Inflammatory macrophage treated with lipopolysaccharide for 1 hour (primary cell): ENCODE results near the gene ZMYND8.
"Not testable (repeated sequence)": the region's sequence is repeated elsewhere in the genome, so short reads cannot be mapped to it uniquely, and the experiment has no call there.

Experiments used
- DNase-seq, 2 donors: peaks; one replicate each; pipeline ENCODE4 v3.0.0-alpha.2; 2020 to 2022

The ZMYND8 gene

DNA sequence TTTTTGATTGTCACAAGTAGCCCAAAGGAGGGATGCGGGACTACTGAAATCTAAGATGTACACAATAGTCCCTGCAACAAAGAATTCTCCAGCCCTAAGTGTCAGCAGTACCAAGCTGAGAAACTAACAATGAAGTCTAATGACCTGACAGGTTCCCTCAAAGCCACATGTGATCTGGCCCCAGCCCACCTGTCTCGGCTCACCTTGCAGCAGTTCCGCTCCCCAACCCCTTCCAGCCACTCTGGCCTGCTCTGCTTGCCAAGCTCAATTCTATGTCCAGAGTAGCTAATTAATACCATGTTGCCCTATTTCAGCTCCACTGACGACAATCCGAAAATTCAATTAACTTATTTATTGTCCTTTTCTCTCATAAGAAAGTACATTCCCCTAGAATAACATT lies 72.1 kb downstream of the ZMYND8 start:
- DNase-seq, result no peak

GRCh38 chr20:47283411-47283810 lies 73.1 kb downstream of the ZMYND8 start:
- DNase-seq, result no peak

DNA sequence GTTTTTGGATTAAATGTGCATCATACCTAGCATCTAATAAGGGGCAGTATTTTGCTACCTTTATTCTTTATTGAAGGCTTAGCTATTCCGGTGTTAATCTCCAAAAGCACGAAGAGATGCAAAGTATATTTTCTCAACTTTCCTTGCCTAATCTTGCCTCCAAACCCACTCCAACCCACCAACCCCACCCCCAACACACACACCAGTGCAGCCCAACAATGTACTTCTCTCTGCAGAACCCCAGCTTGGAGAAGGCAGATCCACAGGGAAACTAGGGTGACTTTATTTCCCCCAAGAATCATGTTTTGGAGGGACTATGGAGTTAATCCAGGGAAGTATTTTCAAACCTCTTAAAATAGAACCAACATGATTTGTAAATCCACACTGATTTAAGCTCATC lies 73.6 kb downstream of the ZMYND8 start:
- no peak for DNase-seq

DNA sequence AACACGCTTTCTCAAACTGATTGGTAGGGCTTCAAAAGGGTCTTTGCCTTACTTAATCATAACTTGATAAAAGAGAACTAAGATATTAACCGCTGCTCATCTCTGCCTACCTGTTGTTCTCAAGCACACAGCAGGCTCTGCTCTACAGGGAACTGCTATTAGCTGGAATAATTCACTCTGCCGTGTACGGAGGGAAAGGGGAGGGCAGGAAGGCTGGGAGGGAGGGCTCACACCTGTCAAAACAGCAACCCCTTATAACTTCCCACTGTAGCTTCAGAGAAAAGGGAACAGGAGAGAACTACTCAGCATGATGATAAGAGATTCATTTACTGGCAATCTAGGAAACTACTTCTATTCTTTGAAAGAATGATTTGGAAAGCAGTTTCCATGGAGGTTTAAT lies 75.1 kb downstream of the ZMYND8 start:
- no peak for DNase-seq

- no peak for DNase-seq
Observed at GRCh38 chr20:47280668-47281067, 75.8 kb downstream of the ZMYND8 start.

GRCh38 chr20:47280228-47280627 lies 76.3 kb downstream of the ZMYND8 start:
- no peak for DNase-seq

DNA sequence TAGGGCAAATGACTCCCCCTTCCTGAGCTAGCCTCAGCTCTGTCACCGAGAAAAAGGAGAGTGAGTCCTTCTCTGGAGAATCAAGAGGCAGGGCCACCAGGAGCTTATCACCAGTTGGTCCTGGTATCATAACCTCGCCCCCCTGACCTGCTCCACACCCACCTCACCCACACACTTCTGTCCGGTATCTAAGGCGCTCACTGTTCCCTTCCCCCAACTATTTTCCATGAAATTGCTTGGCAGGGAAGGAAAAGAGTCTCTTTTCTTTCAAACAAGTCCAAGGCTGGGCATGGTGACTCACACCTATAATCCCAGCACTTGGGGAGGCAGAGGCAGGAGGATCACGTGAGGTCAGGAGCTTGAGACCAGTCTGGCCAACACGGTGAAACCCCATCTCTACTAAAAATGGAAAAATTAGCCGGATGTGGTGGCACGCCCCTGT lies 77.6 kb downstream of the ZMYND8 start:
- DNase-seq, result no peak

DNA sequence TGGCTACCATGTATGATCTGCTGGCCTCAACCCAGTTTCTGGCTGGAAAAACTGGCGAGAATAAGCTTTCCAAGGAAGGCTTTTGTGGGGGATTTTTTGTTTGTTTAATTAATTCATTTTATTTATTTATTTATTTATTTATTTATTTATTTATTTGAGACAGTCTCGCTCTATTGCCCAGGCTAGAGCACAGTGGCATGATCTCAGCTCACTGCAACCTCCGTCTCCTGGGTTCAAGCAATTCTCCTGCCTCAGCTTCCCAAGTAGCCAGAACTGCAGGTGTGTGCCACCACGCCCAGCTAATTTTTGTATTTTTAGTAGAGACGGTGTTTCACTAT lies 79.0 kb downstream of the ZMYND8 start:
- not testable (repeated sequence) for DNase-seq

DNA sequence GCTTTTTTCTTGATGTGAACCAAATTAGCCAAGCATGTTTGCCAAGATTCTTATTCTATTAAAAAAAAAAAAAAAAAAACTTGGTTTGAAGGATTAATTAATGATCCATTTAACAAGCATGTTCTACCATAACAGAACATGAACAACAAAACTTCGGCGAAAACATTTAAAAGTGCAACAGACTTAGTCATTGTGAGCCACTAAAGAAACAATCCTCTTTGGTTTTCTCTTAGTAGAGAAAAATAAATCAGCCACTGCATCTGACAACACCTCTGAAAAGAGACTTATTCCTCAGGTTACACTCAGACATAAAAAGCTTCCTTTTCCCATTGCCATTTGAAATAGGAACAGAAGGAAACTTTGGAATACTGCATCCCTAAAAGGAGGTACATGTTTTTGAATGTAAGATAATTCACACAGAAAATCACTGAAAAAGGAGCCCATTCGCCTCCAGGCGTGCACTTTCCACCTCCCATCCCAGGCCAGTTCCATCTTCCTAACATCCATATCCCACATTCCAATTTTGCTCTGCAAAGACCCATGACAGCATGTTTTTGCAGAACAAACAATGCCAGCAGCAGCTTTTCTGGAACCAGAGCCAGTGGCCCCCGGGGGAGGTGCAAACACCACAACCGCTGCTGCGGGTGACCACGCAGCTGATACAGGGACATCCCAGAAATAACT lies 79.5 kb downstream of the ZMYND8 start:
- DNase-seq, result no peak

- no peak for DNase-seq
Observed at GRCh38 chr20:47276251-47276650, 80.2 kb downstream of the ZMYND8 start.

DNA sequence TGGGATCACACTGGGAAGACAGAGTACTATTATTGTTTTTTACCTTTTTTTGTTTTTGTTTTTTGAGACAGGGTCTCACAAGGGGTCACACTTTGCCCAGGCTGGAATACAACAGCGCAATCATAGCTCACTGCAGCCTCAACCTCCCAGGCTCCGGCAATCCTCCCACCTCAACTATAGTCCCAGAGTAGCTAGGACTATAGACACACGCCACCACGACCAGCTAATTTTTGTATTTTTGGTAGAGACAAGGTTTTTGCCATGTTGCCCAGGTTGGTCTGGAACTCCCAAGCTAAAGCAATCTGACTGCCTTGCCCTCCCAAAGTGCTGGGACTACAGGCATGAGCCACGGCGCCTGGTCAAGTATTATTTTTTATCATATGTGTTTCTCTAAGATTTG lies 81.0 kb downstream of the ZMYND8 start:
- DNase-seq, result no peak

DNA sequence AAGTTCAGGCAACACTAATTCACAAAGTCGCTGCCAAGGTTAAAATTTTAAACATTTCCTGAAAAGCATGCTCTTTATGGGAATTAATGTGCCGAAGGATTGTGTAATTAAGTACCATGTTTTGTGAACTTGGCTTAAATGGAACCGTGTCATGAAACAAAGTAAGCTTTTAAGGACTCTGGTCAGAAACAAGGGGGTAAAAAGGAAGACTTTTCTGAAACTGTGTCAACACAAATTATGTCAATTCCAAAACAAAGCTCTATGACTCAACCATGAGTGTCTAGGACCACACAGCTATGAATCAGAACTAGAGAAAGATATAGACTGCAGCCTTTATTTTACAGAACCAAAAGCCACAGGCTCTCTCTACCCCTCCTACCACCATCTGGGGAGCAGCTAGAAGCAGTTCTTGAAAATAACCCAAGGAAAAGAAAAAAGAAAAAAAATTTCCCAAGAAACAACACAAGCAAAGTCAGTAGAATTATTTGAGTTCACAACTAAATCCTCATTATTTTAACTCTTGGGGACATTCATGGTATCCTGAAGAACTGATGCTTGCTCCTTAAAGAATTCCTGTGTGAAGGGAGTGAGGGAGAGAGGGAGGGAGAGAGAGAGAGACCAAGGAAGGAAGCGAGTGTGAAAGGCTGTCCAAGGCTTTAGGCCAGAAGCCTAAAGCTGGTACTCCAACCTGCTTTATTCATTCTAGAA lies 81.9 kb downstream of the ZMYND8 start:
- DNase-seq, result peak; percentile 80 to 98

DNA sequence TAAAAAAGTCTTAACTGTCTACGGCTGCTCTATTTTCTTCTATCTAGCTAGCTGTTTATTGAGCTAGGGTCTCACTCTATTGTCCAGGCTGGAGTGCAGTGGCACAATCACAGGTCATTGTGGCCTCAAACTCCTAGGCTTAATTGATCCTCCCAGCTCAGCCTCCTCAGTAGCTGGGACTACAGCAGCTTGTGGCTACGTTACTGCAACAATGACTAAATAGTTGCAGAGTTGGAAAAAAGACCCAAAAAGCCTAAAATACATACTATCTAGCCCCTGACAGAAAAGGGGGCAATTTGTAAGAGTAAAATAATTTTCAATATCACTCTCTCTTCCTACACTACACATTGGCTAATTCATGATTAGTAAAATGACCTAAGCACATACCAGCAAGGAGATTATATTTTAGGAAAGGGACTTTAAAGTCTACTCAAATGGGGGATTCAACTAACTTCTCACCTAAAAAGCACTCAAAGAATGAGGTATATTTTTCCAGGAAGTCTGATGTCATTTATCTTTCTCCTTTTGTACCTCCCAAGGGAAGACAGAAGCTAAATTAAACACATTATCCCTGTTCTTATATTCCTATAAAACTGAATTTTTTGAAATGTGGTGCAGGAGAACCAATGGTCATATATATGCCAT lies 82.8 kb downstream of the ZMYND8 start:
- DNase-seq, result peak in 1 of 2 donors; percentile 34

- DNase-seq, result peak; percentile 53 to 88
Observed at GRCh38 chr20:47272893-47273590, 83.5 kb downstream of the ZMYND8 start.

- peak in 1 of 2 donors; percentile 22 for DNase-seq
Observed at GRCh38 chr20:47271046-47271615, 85.4 kb downstream of the ZMYND8 start.

DNA sequence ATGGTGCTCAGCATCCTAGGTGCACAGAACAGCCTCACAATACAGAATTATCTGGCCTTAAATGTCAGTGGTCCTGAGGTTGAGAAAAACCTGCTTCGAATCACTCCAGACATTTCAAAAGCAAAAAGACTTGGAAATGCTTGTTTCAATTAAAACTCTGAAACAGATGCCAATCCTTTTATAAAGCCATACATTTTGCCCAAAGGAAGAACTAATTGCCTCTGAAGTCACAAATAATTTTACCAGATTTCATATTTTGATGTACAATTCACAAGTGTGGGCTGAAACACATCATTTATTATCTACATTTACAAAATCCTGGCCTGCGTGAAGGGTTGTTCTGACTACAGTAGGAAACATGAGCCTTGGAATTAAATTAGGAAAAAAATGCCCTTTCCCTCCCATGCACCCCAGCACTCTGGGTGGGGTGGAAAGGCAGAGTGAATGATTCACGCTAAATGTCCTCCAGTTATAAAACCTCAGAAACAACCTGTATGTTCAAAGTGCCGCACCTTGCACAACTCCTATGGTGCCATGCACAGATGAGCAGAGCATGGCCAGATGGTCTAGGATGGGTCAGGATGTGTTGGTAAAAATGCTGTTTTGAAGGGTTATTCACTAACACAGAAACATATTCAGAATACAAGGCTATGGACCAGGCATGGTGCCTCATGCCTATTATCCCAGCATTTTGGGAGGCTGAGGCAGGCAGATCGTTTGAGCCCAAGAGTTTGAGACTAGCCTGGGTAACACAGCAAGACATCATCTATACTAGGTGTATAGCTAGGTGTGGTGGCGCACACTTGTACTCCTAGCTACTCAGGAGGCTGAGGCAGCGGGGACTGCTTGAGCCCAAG lies 87.0 kb downstream of the ZMYND8 start:
- DNase-seq, result no peak

DNA sequence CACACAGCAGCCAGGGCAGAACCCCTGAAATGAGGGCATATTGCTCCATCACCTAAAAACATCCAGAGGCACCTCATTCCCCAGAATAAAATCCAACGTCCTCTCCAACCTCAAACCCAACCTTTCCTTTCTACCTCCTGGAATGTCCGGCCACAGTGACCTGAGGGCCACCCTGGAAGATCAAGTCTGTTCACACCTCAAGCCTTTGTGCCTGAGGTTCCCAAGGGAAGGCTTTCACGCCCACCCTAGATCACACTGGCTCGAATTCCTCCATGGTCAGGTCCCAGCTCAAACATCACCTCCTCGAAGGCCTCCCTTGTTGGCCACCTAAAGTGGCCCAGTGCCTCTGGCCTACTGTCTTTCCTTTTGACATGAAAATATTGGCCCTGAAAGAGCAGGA lies 88.9 kb downstream of the ZMYND8 start:
- DNase-seq, result no peak

DNA sequence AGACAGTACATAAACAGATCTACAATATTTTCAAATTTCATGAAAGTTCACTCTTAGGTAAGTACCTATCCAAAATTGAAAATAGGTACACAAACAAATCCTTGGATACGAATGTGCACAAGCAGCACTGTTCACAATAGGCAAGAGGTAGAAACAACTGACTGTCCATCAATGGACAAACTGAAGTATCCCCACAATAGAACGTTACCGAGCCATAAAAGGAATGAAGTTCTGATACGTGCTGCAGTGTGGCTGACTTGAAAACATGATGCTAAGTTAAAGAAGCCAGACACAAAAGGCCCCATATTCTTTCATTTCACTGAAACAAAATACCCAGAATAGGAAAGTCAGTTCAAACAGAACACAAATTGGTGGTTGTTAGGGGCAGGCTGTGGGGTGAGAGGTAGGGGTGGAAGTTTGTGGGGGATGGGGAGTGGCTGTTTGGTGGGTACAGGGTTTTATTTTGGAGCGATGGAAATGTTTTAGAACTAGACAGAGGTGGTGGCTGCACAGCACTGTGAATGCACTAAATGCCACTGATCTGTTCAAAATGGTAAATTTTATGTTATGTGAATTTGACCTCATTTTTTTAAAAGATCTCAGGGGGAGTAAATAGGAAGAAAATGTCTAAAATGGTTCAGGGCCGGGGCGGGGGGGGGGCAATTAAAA lies 89.5 kb downstream of the ZMYND8 start:
- no peak for DNase-seq

DNA sequence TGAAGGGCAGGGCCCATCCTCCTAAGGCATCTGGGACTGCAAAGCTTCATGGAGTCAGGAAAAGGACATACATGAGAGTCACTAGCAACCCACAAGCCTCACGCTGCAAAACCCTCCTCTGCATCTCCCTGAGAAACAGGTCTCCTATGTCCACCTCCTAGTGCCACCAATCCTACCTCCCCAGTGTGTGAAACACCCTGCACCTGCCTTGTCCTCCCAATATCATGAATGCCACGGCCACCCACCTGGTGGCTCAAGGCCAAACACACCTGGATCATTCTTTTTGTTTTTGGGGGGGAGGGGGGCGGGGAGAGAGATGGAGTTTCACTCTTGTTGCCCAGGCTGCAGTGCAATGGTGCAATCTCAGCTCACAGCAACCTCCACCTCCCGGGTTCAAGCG lies 90.5 kb downstream of the ZMYND8 start:
- no peak for DNase-seq

DNA sequence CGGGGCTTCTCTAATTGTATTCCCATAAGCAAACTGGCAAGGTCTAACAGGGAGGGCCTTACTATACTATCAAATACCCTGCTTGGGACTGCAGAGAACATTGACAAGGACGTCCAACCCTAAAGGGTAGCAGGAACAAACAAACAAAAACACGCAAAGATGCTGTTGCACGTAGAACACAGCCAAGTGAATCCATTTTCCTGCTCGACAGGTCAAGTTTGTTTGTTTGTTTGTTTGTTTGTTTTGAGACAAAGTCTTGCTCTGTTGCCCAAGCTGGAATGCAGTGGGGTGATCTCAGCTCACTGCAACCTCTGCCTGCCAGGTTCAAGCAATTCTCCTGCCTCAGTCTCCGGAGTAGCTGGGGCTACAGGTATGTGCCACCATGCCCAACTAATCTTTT lies 91.3 kb downstream of the ZMYND8 start:
- DNase-seq, result no peak

- DNase-seq, result not testable (repeated sequence)
Observed at GRCh38 chr20:47264137-47264769, 92.2 kb downstream of the ZMYND8 start.
